Stimulated activated CD8-positive, alpha-beta memory T cell treated with anti-CD3 and anti-CD28 coated beads, Interleukin-15, amount 100 ng/mL, for 48 hours (primary cell): ENCODE measurements around the gene SST.

Source experiments
- DNase-seq, 2 donors: peaks; one replicate each; pipeline ENCODE4 v3.0.0-alpha.2; 2020; ENCODE audit warnings: low read depth in 2 of 2

SST gene

GRCh38 chr3:187669675-187670504 lies at the start of gene SST:
SST (minus strand) TSS chr3:187670394; CDS start chr3:187670291, 103 bp downstream.
- DNase-seq: no peak

DNA sequence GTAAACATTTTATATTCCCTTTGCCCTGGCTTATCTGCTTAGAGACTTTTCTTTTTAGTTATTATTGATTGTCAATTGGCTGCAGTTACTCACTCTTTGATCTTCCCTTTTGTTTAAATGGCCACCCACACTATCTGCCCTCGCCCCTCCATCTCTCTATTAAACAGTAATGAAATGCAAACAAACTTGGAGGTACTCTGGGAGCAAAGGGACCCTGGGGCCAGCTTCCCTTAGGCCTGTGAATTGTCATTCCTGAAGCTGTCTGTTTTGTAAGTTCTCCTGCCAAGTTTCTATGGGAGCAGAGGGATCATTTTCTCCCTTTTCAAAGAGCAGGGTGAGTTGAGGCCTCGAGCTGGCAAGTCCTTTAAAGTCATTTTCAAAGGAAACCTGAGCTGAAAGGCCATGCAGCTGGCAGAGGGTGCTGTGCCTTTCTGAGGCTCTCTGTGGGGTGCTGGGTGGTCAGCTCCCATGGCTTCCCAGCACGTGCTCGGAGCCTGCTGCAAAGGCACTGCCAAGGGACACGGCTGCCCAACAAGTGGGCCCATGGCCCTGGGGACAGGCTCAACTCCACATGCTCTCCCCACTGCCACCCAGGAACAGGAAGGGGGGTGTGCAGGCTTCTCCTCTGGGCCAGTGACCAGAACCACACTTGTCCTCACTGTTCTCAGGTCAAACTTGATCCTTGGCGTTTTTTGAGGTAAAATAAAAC lies 49.6 kb upstream of the SST start:
- DNase-seq: no peak

DNA sequence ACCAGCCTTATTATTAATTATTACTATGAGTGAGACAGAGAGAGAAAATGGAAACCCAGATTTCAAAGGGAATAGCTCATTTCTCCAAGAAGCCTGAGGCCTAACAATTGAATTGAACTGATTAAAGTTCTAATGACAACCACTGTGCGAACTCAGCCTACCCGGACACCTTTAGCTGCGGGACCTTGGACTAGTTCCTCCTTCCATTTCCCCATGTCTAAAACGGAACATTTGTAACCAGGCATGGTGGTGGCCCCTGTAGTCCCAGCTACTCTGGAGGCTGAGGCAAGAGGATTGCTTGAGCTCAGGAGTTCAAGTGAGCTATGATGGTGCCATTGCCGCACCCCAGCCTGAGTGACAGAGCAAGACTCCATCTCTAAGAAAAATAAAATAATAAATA lies 48.6 kb upstream of the SST start:
- no peak for DNase-seq

- no peak for DNase-seq
Measured at GRCh38 chr3:187717572-187717971, 47.4 kb upstream of the SST start.

DNA sequence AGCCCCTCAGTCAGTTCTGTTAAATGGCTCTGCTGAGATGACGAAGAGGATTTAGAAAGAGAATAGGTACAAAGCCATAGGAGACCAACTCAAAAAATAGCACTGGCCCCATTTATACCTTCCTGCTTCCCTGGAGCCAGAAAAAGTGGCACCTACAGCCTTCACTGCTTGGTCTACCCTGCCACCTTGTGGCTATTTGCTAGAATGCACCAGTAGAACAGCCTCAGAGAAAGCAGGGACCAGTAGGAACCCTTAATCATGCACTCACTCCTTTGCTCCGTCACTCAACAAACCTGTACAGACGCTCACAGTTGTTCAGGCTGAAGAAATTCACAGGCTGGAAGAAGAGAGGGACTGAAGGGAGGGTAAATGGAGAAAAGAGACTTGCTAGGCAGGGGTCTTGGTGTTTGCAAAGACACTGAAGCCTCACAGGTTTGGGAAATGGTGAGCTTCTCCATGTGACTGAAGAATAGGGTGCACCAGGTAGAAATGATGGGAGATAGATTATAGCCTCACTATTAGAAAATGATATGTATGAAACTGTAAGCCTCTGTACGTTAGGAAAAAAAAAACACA lies 44.3 kb upstream of the SST start:
- DNase-seq: peak; percentile 41 to 50

- DNase-seq: no peak
Measured at GRCh38 chr3:187713504-187713903, 43.3 kb upstream of the SST start.

DNA sequence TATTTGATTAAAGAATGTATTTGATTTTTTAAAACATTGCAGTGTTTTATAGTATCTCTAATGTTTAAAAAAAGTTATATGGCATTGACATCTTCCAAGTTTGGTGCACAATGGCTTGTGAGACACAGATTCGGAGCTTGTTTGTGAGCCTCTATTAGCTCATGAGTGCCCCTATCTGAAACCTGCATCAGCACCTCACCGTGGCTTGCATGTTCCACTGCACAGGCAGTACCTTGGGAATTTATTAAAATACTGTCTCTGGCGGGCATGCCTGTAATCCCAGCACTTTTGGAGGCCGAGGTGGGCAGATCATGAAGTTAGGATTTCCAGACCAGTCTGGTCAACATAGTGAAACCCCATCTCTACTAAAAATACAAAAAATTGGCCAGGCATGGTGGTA lies 39.0 kb upstream of the SST start:
- DNase-seq: no peak

DNA sequence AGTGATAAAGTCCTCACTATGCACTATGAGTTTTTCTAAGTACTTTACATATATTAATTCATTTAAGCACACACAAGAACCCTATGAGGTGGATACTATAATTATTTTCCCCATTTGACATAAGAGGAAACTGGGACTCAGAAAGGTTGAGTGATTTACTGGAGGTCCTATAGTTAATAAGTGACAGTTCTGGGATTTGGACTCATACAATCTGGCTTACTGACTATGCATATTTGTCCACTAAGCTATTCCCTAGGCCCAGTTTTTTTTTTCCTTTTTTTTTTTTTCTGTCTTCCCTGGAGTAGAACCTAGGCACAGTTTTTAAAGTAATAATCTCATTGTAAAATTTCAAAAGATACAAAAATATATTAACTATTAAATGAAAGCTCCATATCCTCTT lies 38.5 kb upstream of the SST start:
- no peak for DNase-seq

DNA sequence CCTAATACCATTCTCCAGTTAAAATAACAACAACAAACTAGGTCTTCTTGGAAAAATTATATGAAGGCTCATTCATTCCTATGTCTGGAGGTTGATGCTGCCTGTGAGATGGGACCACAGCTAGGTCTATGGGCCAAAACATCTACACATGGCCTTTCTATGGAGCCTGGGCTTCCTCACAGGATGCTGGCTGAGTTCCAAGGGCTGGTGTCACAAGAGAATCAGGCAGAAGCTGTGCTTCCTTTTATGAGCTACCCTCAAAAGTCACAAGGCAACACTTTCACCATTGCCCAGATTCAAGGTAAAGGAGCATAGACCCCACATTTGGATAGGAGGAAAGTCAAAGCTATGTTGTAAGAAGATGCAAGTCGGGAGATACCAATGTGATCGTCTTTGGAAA lies 36.8 kb upstream of the SST start:
- DNase-seq: no peak

DNA sequence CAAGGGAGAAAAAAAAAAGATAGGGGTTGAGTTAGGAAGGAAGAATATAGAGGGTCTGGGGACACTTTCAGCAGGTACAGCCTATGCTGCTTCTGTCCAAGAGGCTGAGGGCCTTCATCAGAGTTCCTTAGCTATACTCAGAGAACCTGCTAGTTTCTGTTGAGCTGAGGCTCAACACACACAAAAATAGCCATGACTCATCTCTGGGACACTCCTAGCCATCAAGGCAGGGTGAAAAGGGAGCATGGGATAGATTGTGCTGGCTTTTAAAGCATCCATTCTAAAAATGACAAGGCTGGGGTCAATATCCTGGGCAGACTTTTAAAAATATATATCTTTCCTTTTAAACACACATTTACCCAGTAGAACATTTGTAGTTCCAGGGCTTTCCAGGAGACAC lies 35.0 kb upstream of the SST start:
- no peak for DNase-seq

- DNase-seq: no peak
Measured at GRCh38 chr3:187702507-187703033, 32.4 kb upstream of the SST start, which contains the start of gene RTP2. RTP2 (minus strand) TSS chr3:187702557; CDS start chr3:187702128, 429 bp downstream.

GRCh38 chr3:187700249-187700648 lies 30.1 kb upstream of the SST start:
- DNase-seq: no peak

- no peak for DNase-seq
Measured at GRCh38 chr3:187698499-187699399, 28.6 kb upstream of the SST start.

- DNase-seq: no peak
Measured at GRCh38 chr3:187696021-187696420, 25.8 kb upstream of the SST start.

- no peak for DNase-seq
Measured at GRCh38 chr3:187695449-187695848, 25.3 kb upstream of the SST start.

DNA sequence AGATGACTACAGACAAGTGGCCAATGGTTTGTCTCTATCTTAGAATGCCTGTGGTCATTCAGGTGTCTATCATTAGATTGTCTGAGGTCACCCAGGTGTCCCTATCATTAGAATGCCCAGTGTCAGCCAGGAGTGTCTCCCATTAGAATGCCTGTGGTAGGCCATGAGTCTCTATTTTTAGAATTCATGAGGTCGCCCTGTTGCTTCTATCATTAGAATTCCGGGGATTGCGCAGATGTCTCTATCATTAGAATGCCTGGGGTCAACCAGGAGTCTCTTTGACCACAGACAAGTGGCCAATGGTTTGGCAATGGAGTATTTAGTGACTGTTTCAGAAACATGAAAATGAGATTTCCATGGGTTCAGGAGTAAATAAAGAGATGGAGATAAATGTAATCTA lies 24.6 kb upstream of the SST start:
- no peak for DNase-seq

DNA sequence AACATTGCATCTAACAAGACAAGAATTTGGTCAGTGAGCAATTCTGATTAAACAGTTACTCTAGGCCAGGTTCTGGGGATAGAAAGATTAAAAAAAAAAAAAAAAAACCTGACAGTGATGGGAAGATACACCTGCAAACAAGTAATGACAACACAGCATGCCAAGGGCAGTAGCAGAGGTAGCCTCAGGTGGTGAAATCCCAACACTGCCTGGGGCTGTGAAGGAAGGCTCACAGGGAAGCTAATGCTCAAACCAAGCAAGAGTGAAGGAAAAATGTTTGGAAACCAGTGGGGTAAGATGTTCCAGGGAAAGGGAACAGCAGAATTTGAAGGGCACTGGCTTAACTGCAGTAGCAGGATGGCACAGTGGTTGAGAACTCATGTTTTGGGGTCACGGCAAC lies 23.2 kb upstream of the SST start:
- DNase-seq: no peak

GRCh38 chr3:187689984-187690383 lies 19.8 kb upstream of the SST start:
- DNase-seq: no peak

DNA sequence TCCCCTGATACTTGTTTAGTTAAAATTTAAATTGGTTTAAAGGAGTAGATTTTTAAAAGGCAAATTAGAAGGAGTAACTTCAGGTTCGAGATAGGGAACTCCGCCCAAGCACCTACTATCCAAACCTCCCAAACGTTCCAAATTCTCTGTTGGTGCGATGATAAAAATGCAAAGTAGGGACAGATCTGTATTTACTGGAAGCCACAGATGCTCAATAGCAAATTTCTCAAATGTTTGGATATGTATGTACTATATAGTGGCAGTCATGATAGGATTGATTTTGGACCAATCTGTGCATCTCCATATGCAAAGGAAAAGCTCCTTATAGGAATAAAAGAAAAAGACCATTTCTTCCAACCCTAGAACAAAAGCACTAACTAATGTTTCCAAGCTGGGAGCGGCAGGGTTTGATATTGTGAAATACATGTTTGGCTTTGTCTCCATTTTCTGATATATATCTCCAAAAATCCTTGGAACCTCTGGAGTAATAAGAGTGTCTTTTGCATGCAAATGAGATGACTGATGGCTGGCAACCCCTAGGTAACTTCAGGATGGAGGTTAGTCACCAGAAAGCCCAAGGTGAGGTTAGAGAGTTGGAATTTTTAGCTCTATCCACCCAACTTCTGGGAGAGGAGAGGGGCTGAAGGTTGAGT lies 16.6 kb upstream of the SST start:
- no peak for DNase-seq

- no peak for DNase-seq
Measured at GRCh38 chr3:187685948-187686347, 15.8 kb upstream of the SST start.

DNA sequence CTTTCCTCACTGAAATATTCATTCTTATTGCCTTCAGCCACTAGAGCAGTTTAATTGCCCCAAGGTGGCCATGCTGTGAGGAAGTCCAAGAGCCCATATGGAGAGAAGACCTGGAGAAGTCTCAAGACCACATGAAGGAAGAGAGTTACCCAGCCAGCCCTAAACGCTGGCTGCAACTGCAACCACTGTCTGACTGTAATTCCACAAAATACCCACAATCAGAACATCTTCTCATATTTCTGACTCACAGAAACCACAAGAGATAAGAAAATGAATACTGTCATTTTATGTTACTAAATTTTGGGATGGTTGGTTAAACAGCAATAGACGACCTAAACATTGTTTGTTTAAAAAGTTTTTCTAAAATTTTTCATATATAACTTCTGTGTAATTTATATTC lies 14.7 kb upstream of the SST start:
- peak in 1 of 2 donors; percentile 4 for DNase-seq
